Measurements from ENCODE around the gene MSI1.

DNA sequence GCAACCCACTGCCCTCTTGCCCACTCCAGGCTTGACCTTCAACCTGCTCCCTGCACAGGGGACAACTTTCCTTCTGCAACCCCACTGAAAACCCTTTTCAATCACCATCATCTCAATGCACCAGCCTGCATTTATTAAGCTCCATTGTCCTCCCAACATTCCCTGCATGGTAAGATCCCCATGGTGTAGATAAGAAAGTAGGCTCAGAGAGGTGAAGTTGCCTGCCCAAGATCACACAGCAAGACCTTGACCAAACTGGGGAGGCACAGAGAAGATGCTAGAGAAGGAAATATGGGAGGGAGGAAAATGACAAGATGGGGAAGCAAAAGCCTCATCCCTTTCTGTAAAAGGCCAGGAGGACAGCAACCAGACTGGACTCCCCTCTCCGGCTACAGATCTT is 9.8 kb downstream of the MSI1 start:
- TF ChIP-seq, protein P1, sequence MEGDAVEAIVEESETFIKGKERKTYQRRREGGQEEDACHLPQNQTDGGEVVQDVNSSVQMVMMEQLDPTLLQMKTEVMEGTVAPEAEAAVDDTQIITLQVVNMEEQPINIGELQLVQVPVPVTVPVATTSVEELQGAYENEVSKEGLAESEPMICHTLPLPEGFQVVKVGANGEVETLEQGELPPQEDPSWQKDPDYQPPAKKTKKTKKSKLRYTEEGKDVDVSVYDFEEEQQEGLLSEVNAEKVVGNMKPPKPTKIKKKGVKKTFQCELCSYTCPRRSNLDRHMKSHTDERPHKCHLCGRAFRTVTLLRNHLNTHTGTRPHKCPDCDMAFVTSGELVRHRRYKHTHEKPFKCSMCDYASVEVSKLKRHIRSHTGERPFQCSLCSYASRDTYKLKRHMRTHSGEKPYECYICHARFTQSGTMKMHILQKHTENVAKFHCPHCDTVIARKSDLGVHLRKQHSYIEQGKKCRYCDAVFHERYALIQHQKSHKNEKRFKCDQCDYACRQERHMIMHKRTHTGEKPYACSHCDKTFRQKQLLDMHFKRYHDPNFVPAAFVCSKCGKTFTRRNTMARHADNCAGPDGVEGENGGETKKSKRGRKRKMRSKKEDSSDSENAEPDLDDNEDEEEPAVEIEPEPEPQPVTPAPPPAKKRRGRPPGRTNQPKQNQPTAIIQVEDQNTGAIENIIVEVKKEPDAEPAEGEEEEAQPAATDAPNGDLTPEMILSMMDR (IDR thresholded peaks at IDR 0.05): no peak
- TF ChIP-seq, protein P2, sequence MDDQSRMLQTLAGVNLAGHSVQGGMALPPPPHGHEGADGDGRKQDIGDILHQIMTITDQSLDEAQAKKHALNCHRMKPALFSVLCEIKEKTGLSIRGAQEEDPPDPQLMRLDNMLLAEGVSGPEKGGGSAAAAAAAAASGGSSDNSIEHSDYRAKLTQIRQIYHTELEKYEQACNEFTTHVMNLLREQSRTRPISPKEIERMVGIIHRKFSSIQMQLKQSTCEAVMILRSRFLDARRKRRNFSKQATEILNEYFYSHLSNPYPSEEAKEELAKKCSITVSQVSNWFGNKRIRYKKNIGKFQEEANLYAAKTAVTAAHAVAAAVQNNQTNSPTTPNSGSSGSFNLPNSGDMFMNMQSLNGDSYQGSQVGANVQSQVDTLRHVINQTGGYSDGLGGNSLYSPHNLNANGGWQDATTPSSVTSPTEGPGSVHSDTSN (IDR thresholded peaks at IDR 0.05): no peak

All from A549 (cell line).